Spleen (tissue), 13 donors: ENCODE measurements around the gene CEP162. TPM values are rescaled to one million over a fixed set of nuclear protein-coding genes. Genes with fewer than 3 reads are reported as not detected.

ENCODE experiments used
- DNase-seq: peaks from one replicate; pipeline ENCODE4 v3.0.0-alpha.2; 2020
- H3K27ac ChIP-seq, 8 donors: fragments of 200-600 bp; sonication (generic) in 7 of 8; 1 replicate in 4 of 8; 2 replicates in 4 of 8; pipeline versions ENCODE4 v1.5.0 to v1.8.0; 2016 to 2021; ENCODE audit warnings: inconsistent platforms in 4 of 8, mild to moderate bottlenecking in 4 of 8, moderate library complexity in 1 of 8
- H3K27me3 ChIP-seq, 7 donors: fragments of 200-600 bp; sonication (generic) in 6 of 7; replicated peaks in 1 of 7; 1 replicate in 4 of 7; 2 replicates in 3 of 7; pipeline versions ENCODE4 v1.5.0 to v1.8.0; 2016 to 2021; ENCODE audit warnings: inconsistent platforms in 3 of 7, mild to moderate bottlenecking in 1 of 7
- H3K36me3 ChIP-seq, 6 donors: fragments of 200-600 bp; sonication (generic) in 5 of 6; 1 replicate in 4 of 6; 2 replicates in 2 of 6; pipeline versions ENCODE4 v1.5.0 to v1.8.0; 2016 to 2021; ENCODE audit warnings: inconsistent platforms in 2 of 6
- H3K4me1 ChIP-seq, 6 donors: fragments of 200-600 bp; sonication (generic) in 5 of 6; 1 replicate in 3 of 6; 2 replicates in 3 of 6; pipeline versions ENCODE4 v1.5.0 to v1.8.0; 2016 to 2021; ENCODE audit warnings: inconsistent platforms in 3 of 6
- H3K4me3 ChIP-seq, 8 donors: fragments of 200-600 bp; sonication (generic) in 7 of 8; 1 replicate in 4 of 8; 2 replicates in 4 of 8; pipeline versions ENCODE4 v1.5.0 to v1.8.0; 2016 to 2021; ENCODE audit warnings: inconsistent platforms in 4 of 8, mild to moderate bottlenecking in 4 of 8, moderate library complexity in 2 of 8
- H3K9me3 ChIP-seq, 8 donors: fragments of 200-600 bp; sonication (generic) in 7 of 8; 1 replicate in 4 of 8; 2 replicates in 4 of 8; pipeline versions ENCODE4 v1.5.0 to v1.8.0; 2016 to 2021; ENCODE audit warnings: inconsistent platforms in 4 of 8
- POLR2A ChIP-seq, 3 donors: fragments of 450-650 bp; IDR thresholded peaks; one replicate each; pipeline ENCODE4 v1.5.1; 2017; ENCODE audit warnings: antibody characterized with exemption in 3 of 3, mild to moderate bottlenecking in 1 of 3
- POLR2AphosphoS5 ChIP-seq, 3 donors: sonication (generic); formaldehyde crosslinking; IDR thresholded peaks; one replicate each; pipeline ENCODE4 v1.5.1; 2017; ENCODE audit warnings: antibody characterized with exemption in 3 of 3
- WGBS, 5 donors: extraction: QIAGEN DNeasy Blood & Tissue Kit in 3 of 5; methylation state at CpG; one replicate each; pipeline versions ENCODE4 v1.1.5 to v1.1.7; 2013 to 2018; 5-methylcytosine and 5-hydroxymethylcytosine counted together
- intact Hi-C: fragments of 100-400 bp; cut with DNase I; formaldehyde crosslinking; loops from one replicate; pipeline ENCODE4 v1.15.0; 2023; ENCODE audit warnings: low total_unique reads
- long read RNA-seq, 2 donors: transcript quantifications; one replicate each; lab custom pipeline, GENCODE V29; 2026
- polyA plus RNA-seq, 3 donors: library from polyadenylated mRNA; stranded (reverse); fragments of 200-250 nt; gene quantifications; one replicate each; pipeline ENCODE4 v1.2.1, GENCODE V29; 2013
- total RNA-seq, 7 donors: library from RNA; depleted of rRNA in 3 of 7; stranded (reverse); fragments of >200 nt in 3 of 7; fragmentation: NEBNext Ultra II Directional in 4 of 7; extraction: Animal tissue kit (Norgen Biotek cat#: 25700) in 4 of 7; gene quantifications; one replicate each; pipeline versions ENCODE4 v1.1.0 to v1.2.1, GENCODE V29; 2016 to 2021
- TF ChIP-seq, protein P1 (sequence below), 11 experiments: fragments of 200-600 bp in 7 of 11; fragments of 450-650 bp in 4 of 11; sonication (generic) in 4 of 11; IDR thresholded peaks in 8 of 11; conservative IDR thresholded peaks in 3 of 11; 1 replicate in 7 of 11; 2 replicates in 4 of 11; pipeline versions ENCODE4 v1.4.0 to v1.8.0; 2016 to 2021; ENCODE audit warnings: antibody characterized with exemption in 11 of 11, inconsistent platforms in 4 of 11, mild to moderate bottlenecking in 1 of 11
- donor health status: healthy with polysubstance abuse.
- donor health status: DM: no; HTN: no; CAD: no; lungs with moderate emphysema.
- donor health status: DM: no; HTN: no; CAD: no.
- donor health status: Bipolar disorder and iron deficiency.
- donor health status: healthy.
- donor health status: DM: no; HTN: no; CAD: no.
- donor health status: DM: yes; HTN: yes; CAD: no.

The CEP162 gene, protein sequence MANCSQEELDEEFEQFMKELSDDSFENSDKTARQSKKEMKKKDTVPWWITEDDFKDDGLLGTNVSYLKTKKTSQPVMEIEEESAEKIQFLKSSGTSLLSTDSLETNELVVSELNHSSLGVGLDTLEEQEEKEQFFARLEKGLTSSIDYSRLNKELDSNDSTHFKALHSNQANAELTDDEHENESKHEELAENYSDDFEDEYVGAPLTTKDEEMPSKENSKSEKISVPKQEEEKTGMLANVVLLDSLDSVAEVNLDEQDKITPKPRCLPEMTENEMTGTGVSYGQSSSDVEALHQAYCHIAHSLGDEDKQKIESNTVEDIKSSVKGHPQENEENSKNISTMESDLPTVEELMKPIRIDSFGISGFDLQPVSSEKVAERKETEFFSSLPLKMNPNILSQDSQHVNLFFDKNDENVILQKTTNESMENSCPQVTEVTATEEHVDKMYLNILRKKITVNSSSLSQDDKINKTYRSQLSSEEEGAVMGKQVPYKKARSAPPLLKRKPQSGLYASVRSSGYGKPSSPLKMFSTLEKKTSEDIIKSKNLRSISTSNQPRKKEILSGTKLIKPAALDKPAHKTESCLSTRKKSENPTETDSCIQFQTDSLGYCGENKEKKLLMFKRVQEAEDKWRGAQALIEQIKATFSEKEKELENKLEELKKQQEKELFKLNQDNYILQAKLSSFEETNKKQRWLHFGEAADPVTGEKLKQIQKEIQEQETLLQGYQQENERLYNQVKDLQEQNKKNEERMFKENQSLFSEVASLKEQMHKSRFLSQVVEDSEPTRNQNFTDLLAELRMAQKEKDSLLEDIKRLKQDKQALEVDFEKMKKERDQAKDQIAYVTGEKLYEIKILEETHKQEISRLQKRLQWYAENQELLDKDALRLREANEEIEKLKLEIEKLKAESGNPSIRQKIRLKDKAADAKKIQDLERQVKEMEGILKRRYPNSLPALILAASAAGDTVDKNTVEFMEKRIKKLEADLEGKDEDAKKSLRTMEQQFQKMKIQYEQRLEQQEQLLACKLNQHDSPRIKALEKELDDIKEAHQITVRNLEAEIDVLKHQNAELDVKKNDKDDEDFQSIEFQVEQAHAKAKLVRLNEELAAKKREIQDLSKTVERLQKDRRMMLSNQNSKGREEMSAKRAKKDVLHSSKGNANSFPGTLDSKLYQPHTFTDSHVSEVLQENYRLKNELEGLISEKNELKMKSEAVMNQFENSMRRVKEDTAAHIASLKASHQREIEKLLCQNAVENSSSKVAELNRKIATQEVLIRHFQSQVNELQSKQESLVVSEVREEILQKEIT (N-terminal part only)
- 10 to 100 TPM in 5 of 7 donors, 1 to 10 TPM in 2; 6.5 to 22.8 (median 13.2) TPM for total RNA-seq
- 1 to 10 TPM; 5.1 to 7.3 (median 5.8) TPM for polyA plus RNA-seq
- long read RNA-seq, donor 1: 0 reads
- long read RNA-seq, donor 2: 0 reads

DNA sequence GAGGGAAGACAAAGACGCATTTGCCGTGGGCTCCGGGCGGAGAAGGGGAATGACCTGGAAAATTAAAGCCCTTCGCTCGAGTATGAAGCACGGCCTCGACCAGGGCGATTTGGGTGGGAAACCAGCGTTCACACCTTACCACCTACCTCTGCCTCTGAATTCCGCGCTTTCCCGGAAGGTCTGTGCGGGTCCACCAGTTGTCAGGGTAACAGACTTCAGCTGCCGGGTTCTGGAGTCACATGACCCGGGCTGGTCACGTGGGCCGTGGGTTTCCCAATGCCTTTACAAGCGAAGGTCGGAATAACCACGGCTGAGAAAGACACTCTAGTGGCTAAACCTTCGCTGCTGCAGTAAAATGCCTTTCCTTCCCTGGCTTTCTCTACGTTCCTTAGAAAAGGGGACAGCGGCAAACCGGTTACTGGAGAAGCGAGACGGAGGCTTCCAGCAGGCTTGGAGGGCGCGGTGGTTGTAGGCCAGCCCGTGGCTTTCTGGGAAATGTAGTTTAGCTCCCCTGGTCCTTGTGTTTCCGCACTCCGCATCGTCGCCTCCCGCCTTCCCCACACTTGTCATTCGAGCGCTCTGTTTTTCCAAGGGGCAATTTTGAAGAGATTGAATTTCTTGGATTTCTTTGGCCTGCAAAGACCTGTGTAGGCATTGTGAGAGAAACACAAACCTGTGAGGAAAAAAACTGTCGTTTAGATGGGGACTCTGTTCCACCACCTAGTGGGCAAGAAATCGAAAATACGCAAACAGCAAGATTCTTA lies at the start of gene CEP162:
Gene CEP162, minus strand, starts transcription at position 210 of the 764 bp plus-strand sequence. CDS start 1,250 bp downstream, outside the sequence.
- TF ChIP-seq POLR2A (IDR thresholded peaks at IDR 0.05) (no peak), POLR2AphosphoS5 (IDR thresholded peaks at IDR 0.05) (peak; percentile 36 to 75 (median 48))
- TF ChIP-seq, protein P1, sequence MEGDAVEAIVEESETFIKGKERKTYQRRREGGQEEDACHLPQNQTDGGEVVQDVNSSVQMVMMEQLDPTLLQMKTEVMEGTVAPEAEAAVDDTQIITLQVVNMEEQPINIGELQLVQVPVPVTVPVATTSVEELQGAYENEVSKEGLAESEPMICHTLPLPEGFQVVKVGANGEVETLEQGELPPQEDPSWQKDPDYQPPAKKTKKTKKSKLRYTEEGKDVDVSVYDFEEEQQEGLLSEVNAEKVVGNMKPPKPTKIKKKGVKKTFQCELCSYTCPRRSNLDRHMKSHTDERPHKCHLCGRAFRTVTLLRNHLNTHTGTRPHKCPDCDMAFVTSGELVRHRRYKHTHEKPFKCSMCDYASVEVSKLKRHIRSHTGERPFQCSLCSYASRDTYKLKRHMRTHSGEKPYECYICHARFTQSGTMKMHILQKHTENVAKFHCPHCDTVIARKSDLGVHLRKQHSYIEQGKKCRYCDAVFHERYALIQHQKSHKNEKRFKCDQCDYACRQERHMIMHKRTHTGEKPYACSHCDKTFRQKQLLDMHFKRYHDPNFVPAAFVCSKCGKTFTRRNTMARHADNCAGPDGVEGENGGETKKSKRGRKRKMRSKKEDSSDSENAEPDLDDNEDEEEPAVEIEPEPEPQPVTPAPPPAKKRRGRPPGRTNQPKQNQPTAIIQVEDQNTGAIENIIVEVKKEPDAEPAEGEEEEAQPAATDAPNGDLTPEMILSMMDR (IDR thresholded peaks at IDR 0.05 in 8 of 11, conservative IDR thresholded peaks at IDR 0.05 in 3 of 11): peak; percentile 40 to 80 (median 66)
- H3K36me3 ChIP-seq: no peaks in the 10 kb centered on the region
- peaks cover 0 to 15% (median 0%) of the 10 kb centered on the region in 7 donors for H3K27me3 ChIP-seq
- intact Hi-C loops: loop anchor here (10.0 kb wide), 1 partner anchor 343 kb away; no protein-coding TSS in a partner anchor
- H3K4me1 ChIP-seq: peaks cover 0 to 33% (median 18%) of the 10 kb centered on the region in 6 donors
- WGBS, 5 donors: 0 to 1% (median 0%) methylated on average over 35 to 40 of the region's 40 CpGs
- peak; percentile 98 for DNase-seq
- H3K27ac ChIP-seq: peak within 1 kb of the TSS; percentile 67 to 91 (median 84)
- no peaks in the 10 kb centered on the region for H3K9me3 ChIP-seq
- peak within 1 kb of the TSS; percentile 72 to 94 (median 82) for H3K4me3 ChIP-seq

DNA sequence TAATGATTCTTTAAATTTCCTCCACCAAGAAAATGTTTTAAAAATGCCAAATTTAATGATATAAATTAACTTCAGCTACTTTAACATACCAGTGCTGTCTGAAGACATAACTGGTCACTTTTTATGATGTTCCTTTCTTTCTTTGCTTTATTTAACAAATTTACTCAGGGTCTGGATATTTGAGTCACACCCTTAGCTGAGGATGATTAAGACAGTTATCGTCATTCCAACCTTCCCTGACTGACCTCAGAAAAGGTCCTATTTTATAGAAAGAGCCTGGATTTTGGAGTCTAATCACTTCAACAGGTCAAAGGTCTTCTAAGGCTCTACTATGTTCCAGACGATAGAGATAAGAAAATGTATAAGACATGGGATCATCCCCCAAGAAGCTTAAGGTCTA lies 47.4 kb upstream of the CEP162 start:
- intact Hi-C loops: no loop called here
- H3K27me3 ChIP-seq: peaks cover 0 to under 1% (median 0%) of the 10 kb centered on the region in 7 donors
- no peaks in the 10 kb centered on the region for H3K9me3 ChIP-seq
- 77 to 93% (median 83%) methylated on average over 2 of the region's 2 CpGs for WGBS, 5 donors
- H3K27ac ChIP-seq: no peak overlapping the region
- H3K4me3 ChIP-seq: no peak overlapping the region
- no peaks in the 10 kb centered on the region for H3K4me1 ChIP-seq
- TF ChIP-seq, protein P1 (IDR thresholded peaks at IDR 0.05 in 8 of 11, conservative IDR thresholded peaks at IDR 0.05 in 3 of 11): no peak
- TF ChIP-seq POLR2A (IDR thresholded peaks at IDR 0.05): no peak
- no peak for DNase-seq
- H3K36me3 ChIP-seq: no peaks in the 10 kb centered on the region

DNA sequence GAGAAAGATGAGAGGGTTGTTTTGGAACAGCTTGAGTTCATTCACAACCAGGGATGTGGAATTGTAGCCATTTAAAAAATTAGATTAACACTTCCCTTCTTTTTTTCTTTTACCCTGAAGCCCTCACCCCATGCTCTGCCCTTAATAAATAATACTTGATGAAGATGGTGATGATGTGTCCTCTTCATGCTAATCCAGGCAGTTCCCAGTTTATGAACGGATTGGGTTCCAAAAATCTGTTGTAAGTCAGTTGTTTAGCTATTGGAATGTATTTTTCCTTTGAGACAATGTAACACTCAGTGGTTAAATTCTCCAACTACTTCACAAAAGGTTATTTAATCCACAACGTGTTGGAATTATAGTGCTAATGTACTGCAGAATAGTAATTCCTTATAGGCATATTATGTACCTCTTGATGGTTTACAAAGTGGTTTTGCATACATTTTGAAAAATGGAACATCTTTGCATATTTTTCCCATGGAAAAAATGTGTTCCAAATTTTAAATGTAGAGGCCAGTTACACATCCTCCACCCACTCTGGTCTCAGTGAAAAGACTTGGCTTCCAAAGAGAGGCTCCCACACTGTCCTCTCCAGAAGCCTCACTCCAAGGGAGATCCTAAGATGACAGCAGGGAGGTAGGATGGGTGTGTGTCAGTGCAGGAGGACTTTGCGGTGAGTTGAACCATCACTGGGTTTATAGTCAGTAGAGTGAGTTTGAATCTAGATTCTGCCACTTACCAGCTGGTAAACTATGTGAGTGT lies 45.8 kb upstream of the CEP162 start:
- TF ChIP-seq, protein P1 (IDR thresholded peaks at IDR 0.05 in 8 of 11, conservative IDR thresholded peaks at IDR 0.05 in 3 of 11): no peak
- TF ChIP-seq POLR2A (IDR thresholded peaks at IDR 0.05): no peak
- no peak for TF ChIP-seq POLR2AphosphoS5 (IDR thresholded peaks at IDR 0.05)
- WGBS, 5 donors: 66 to 84% (median 76%) methylated on average over 3 of the region's 3 CpGs
- no peaks in the 10 kb centered on the region for H3K27me3 ChIP-seq

More for the DNA sequence above, 45.8 kb upstream of the CEP162 start:
- no peaks in the 10 kb centered on the region for H3K4me1 ChIP-seq
- DNase-seq: no peak
- intact Hi-C loops: no loop called here
- H3K36me3 ChIP-seq: no peaks in the 10 kb centered on the region
- no peaks in the 10 kb centered on the region for H3K9me3 ChIP-seq
- H3K27ac ChIP-seq: no peak overlapping the region
- no peak overlapping the region for H3K4me3 ChIP-seq
